ENCODE data around the gene RARS2.

GRCh38 chr6:87514831-87515230 is 75.0 kb downstream of the RARS2 start:
- no peak for TF ChIP-seq RBBP5 (IDR thresholded peaks at IDR 0.05; ENCODE audit: borderline replicate concordance, low read depth, low read length)
- no peak for TF ChIP-seq CTCF (IDR thresholded peaks at IDR 0.05; ENCODE audit: control extremely low read depth in 1 of 3, insufficient read depth in 1 of 3, low read depth in 1 of 3, low read length in 3 of 3)
- TF ChIP-seq JUN (IDR thresholded peaks at IDR 0.05; ENCODE audit: low read depth, low read length): no peak
- TF ChIP-seq EZH2 (IDR thresholded peaks at IDR 0.05; ENCODE audit: low read depth, low read length, severe bottlenecking): no peak
- no peak for TF ChIP-seq CEBPB (IDR thresholded peaks at IDR 0.05; ENCODE audit: low read depth, low read length)
- TF ChIP-seq SAP30 (IDR thresholded peaks at IDR 0.05; ENCODE audit: insufficient read depth, insufficient replicate concordance, low read length): no peak
- TF ChIP-seq POLR2A (IDR thresholded peaks at IDR 0.05; ENCODE audit: control extremely low read depth in 1 of 2, low read depth in 2 of 2, low read length in 2 of 2): no peak
- no peak for TF ChIP-seq KDM5A (IDR thresholded peaks at IDR 0.05; ENCODE audit: low read length)
- TF ChIP-seq TAF1 (IDR thresholded peaks at IDR 0.05; ENCODE audit: low read depth, low read length): no peak
- no peak for TF ChIP-seq EP300 (IDR thresholded peaks at IDR 0.05; ENCODE audit: borderline replicate concordance in 1 of 2, low read depth in 2 of 2, low read length in 2 of 2)

Measured in H1 (cell line).